ENCODE measurements around the gene PCIF1.

Gene PCIF1

DNA sequence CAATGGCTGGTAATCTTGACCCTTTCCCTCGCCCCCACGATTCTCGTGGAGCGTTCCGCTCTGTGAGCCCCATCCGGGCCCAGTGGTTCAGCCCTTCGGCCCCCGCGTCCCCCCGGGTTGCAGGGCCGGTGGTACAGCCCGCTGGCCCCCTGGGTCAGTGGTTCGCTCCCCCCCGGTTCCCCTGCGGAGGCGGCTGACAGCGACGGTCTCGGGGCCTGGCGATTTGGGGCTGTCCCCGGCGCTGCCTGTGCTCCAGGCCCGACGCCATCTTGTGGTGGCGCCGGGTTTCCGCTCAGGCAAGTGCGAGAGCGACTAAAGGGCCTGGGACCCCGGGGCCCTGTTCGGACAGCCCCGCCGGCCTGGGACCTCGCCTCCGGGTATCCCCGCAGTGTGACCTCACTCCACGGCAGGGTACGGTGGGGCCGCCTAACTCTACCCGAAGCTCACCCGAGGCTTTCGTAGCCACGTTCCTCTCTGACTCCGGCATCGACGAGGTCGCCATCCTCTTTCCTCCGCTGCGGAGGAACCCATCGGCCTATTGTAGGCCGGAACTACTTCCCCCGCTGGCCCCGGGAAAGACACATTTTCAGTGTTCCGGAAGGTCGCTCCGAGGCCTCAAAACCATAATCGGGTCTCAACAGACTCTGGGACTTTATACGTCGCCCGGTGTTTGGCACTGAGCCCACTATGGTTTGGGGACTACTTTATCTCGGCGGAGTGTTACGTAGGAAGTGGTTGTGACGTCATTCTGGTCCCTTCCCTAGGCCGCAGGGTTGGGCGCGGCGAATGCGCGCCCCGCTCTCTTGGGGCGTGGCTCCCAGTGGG, 37.4 kb downstream of the PCIF1 start, which contains the start of gene ZNF335:
ZNF335 (minus strand) TSS at position 529 of the 825 bp plus-strand sequence. CDS start 793 bp downstream, outside the sequence.
- peak within 1 kb of the TSS; percentile 77 for H3K4me3 ChIP-seq (replicated peaks; ENCODE audit: low read depth, low read length)
- peak; percentile 17 for TF ChIP-seq CTCF (IDR thresholded peaks at IDR 0.05; ENCODE audit: low read depth, low read length, missing control alignments)
- peak; percentile 82 for DNase-seq (ENCODE audit: extremely low read depth, low read depth)

DNA sequence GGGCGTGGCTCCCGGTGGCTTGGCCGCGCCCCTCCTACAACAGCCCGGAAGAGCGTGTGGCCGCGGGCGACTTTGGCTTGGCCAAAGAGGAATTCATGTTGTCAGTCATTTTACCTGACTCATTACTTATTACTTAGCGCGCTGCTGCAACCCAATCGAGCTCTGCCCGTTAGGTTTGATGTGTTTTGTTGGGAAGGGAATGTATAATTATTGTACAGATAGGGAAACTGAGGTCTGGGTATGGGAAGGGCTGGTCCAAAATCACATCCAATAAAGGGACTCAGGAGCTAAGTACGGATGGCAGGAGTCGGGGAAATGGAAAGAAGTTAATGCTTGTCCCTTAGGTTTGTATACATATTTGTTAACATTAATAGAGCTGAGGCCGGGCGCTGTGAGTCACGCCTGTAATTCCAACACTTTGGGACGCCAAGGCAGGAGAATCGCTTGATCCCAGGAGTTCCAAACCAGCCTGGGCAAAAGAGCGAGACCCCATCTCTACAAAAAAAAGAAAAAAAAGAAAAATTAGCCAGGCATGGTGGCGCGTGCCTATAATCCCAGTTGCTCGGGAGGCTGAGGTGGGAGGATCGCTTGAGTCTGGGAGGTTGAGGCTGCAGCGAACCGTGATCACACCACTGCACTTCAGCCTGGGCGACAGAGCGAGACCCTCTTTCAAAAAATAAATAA, 38.2 kb downstream of the PCIF1 start:
- DNase-seq (ENCODE audit: extremely low read depth, low read depth), result no peak
- TF ChIP-seq CTCF (IDR thresholded peaks at IDR 0.05; ENCODE audit: low read depth, low read length, missing control alignments), result no peak
- H3K4me3 ChIP-seq (replicated peaks; ENCODE audit: low read depth, low read length), result peak overlapping the region; percentile 77

GRCh38 chr20:45974896-45975565, 40.5 kb downstream of the PCIF1 start:
- no peak for TF ChIP-seq CTCF (IDR thresholded peaks at IDR 0.05; ENCODE audit: low read depth, low read length, missing control alignments)
- no peak for DNase-seq (ENCODE audit: extremely low read depth, low read depth)
- H3K4me3 ChIP-seq (replicated peaks; ENCODE audit: low read depth, low read length), result no peak overlapping the region

GRCh38 chr20:45975686-45976085, 41.2 kb downstream of the PCIF1 start:
- H3K4me3 ChIP-seq (replicated peaks; ENCODE audit: low read depth, low read length), result no peak overlapping the region
- no peak for DNase-seq (ENCODE audit: extremely low read depth, low read depth)
- no peak for TF ChIP-seq CTCF (IDR thresholded peaks at IDR 0.05; ENCODE audit: low read depth, low read length, missing control alignments)

DNA sequence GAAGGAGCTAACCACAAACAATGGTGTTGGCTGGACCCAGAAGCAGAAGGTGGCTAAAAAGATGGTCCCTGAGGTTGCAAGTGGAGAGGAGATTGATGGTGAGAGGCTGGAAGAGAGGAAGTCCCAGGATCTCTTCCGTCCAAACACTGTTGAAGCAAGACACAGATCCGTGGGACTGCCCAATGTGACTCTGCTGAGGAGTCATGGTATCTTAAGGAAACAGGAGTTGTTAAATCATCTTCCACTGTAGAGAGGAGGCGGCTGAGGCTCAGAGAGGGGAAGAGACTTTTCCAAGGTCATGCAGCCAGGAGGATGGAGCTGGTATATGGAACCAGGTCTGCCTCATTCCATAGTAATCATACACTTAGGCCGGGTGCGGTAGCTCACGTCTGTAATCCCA, 41.6 kb downstream of the PCIF1 start:
- no peak overlapping the region for H3K4me3 ChIP-seq (replicated peaks; ENCODE audit: low read depth, low read length)
- TF ChIP-seq CTCF (IDR thresholded peaks at IDR 0.05; ENCODE audit: low read depth, low read length, missing control alignments), result no peak
- no peak for DNase-seq (ENCODE audit: extremely low read depth, low read depth)

DNA sequence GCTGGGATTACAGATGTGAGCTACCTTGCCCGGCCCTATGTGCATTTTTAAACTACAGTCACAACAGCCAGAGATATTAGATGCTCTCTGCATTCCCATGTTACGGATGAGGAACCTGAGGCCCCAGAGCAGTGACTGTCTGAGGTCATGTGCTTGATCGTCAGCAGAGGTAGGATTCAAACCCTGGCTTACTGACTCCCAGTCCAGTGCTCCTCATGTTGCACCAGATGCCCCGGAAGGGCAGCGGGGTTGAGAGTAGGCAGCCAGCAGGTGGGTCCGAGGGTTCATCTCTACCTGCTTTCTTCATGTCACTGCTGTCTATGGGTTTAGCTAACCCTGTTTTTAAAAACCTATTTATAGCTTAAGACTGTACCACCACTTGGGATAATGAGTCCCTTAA, 46.8 kb downstream of the PCIF1 start:
- no peak for DNase-seq (ENCODE audit: extremely low read depth, low read depth)
- TF ChIP-seq CTCF (IDR thresholded peaks at IDR 0.05; ENCODE audit: low read depth, low read length, missing control alignments), result no peak
- no peak overlapping the region for H3K4me3 ChIP-seq (replicated peaks; ENCODE audit: low read depth, low read length)
